ENCODE measurements around the gene TUBGCP6.

TUBGCP6 gene

DNA sequence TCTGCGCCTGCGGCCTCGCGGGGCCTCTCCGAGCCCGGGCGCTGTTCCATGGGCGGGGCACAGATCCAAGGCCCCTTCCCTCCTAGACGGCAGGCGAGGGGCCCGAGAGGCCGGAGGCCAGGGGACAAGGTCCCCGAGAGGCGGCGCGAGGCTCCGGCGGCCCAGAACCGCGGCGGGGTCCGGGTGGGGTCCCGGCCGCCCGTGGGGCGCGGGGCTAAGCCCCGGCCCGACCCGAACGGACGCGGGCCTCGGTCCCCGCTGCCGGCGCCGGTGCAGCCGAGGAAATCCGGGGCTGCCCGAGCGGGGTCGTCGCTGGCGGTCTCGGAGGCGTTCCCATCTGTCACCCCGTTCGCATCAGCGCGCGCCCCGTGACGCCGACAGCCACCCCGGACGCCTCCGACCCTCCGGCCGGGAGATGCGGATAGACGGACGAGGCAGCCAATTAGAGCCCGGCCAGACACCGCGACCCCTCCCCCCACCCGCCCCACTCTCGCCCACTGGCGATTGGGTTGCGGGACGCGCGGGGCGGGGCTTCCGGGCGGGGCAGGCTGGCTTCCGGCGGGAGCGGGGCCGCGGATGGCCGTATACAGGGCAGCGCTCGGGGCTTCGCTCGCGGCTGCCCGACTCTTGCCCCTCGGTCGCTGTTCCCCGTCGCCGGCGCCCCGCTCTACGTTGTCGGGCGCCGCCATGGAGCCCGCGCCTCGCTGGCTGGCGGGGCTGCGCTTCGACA, 44.2 kb downstream of the TUBGCP6 start, which contains the start of gene SELENOO:
SELENOO (plus strand) TSS at position 551 of the 730 bp plus-strand sequence; CDS start at position 577, 26 bp downstream.
- peak within 1 kb of the TSS; percentile 77 for H3K4me3 ChIP-seq (ENCODE audit: low read depth, low read length)
- peak; percentile 89 for DNase-seq (ENCODE audit: low read depth)
- TF ChIP-seq CTCF (conservative IDR thresholded peaks at IDR 0.05; ENCODE audit: low read depth, low read length) = no peak

- no peak for DNase-seq (ENCODE audit: low read depth)
- H3K4me3 ChIP-seq (ENCODE audit: low read depth, low read length) = peak overlapping the region; percentile 77
- no peak for TF ChIP-seq CTCF (conservative IDR thresholded peaks at IDR 0.05; ENCODE audit: low read depth, low read length)
Measured at GRCh38 chr22:50199829-50200460, 44.9 kb downstream of the TUBGCP6 start.

DNA sequence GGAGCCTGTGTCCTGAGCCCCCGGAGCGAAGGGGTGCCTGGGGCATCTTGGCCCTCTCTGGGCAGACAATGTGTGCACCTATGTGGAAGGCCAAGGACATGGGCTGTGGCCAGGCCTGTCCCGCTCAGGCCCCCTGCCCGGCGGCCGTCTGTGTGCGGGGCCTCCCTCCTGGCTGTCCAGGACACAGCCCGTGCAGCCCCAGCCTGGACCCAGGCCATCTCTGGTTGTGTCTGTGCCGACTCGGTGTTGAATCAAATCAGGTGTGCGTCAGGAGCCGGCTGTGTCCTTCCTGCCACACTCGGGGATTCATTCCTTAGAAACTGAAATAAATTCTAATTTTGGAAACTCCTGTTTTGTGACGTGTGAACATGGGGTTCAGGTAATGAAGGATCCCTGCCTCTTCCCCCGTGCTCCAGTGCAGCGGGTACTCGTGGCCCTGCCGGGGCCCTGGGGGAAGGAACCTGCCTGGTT, 45.5 kb downstream of the TUBGCP6 start:
- no peak for TF ChIP-seq CTCF (conservative IDR thresholded peaks at IDR 0.05; ENCODE audit: low read depth, low read length)
- H3K4me3 ChIP-seq (ENCODE audit: low read depth, low read length) = no peak overlapping the region
- no peak for DNase-seq (ENCODE audit: low read depth)

- no peak for TF ChIP-seq CTCF (conservative IDR thresholded peaks at IDR 0.05; ENCODE audit: low read depth, low read length)
- no peak for DNase-seq (ENCODE audit: low read depth)
- no peak overlapping the region for H3K4me3 ChIP-seq (ENCODE audit: low read depth, low read length)
Measured at GRCh38 chr22:50198624-50199017, 46.2 kb downstream of the TUBGCP6 start.

- no peak for DNase-seq (ENCODE audit: low read depth)
- no peak overlapping the region for H3K4me3 ChIP-seq (ENCODE audit: low read depth, low read length)
- TF ChIP-seq CTCF (conservative IDR thresholded peaks at IDR 0.05; ENCODE audit: low read depth, low read length) = no peak
Measured at GRCh38 chr22:50197856-50198623, 46.8 kb downstream of the TUBGCP6 start.

- no peak overlapping the region for H3K4me3 ChIP-seq (ENCODE audit: low read depth, low read length)
- no peak for TF ChIP-seq CTCF (conservative IDR thresholded peaks at IDR 0.05; ENCODE audit: low read depth, low read length)
- DNase-seq (ENCODE audit: low read depth) = no peak
Measured at GRCh38 chr22:50197000-50197800, 47.6 kb downstream of the TUBGCP6 start.
